ENCODE results near the gene PGM2L1.

Gene PGM2L1

DNA sequence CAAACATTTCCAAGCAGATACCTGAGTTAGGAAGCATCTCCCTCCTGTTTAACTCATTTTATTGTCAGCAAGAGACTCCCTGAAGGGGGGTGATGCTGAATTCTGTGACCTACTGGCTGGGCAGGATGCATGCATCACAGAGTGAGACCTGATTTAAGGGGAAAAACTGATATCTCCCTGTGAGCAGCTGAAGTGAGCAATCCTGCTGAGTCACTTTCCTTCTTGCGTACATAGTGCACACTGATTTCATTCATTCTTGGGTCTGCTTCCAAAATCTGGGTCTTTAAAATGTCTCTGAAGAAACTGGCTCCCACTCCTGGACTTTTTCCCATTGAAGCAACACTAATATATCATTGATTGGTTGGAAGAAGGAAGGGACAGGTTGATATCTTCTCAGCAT is 110.1 kb downstream of the PGM2L1 start:
- DNase-seq: no peak

DNA sequence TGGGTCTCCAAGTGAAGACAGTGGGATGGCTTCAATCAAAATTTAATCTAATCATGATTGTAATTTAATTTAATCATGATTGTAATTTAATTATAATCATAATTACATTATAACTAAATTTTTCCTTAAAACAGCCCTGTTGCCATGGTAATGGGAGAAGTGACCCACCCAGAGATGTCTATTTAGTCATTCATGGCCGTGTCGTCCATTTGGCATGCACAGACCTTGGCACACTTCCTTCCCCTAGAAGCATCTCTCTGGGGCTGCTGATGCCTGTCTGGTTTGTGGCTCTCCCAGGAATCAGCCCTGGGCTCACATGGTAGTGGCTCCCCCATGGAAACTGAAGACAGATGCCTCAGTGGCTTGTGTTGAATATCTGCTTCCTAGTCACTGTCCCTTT is 113.8 kb downstream of the PGM2L1 start:
- DNase-seq: no peak

DNA sequence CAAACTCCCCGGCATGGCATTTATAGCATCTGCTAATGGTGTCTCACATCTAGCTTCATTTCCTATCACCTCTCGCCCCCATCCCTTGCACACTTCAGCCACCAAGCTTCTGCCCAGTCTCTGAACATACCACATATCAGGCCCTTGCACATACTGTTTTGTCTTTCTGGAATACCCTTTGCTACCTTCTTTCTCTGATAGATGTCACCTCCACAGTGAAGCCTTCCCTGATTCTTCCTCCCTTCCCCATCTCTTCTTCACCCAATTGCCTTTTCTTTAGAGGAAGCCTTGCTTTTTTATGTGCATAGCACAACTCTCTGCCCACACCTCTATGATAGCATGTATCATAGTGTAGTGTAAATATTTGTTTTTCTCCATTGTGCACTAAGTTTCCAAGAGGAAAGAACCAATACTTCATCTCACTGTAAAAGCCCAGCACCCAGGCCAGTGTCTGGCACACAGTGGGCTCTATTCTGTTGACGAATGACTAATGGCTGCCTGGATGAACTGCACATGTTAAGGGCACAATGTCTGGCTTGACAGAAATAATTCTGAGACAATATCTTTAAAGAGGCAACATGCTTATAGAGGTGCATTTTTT is 114.6 kb downstream of the PGM2L1 start:
- no peak for DNase-seq

DNA sequence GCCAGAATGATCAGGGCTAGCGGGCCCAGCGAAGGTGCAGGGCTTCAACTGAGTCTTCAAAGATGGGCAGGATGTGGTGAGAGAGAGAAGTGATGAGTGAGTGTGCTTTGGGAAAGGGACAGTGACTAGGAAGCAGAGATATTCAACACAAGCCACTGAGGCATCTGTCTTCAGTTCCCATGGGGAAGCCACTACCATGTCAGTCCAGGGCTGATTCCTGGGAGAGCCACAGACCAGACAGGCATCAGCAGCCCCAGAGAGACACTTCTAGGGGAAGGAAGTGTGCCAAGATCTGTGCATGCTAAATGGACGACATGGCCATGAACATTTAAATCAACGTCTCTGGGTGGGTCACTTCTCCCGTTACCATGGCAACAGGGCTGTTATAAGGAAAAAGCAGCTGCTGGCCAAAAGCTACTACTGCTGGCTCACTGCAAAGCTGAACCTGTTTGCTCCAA is 115.3 kb downstream of the PGM2L1 start:
- no peak for DNase-seq

DNA sequence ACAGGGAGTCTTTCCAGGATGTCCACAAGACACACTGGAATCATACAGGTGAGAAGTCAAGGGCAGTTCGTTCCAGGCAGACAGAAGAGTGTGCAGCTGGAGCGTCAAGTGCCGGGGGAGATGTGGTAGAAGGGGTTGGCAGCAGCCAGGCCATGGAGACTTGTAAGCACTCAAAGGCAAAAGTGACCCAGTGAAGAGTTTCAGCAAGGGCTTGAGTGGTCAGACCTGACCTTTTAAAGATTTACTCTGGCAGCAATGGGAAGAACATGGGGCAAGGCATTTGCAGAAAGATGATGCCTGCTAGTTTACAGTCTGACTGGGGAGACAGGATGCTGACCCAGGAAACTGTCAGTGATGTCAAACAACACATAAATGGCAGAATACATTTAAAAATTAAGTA is 115.8 kb downstream of the PGM2L1 start:
- DNase-seq: no peak

DNA sequence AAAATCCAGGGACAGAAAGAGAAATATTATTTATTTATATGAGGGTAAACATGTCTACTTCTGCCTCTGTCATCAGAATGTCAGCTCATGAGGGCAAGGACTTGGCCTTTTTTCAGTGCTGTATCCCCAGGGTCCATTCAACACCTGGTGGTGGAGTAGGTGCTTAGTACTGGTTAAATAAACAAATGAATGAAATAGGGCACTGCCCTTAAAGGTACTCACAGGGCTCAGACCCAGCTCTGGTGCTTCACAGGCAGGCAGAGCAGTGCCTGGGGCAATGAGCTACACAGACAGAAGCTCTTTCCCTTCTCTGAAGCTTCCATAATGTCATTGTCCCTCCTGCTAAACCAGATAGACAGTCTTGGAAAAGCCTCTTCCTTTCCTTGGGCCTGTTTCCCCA is 117.7 kb downstream of the PGM2L1 start:
- no peak for DNase-seq

Data from NCI-H1694 treated with DMSO at 0.1 percent for 48 hours (cell line).